ENCODE data around the gene DCAF7.

Gene DCAF7

GRCh38 chr17:63587770-63588169 is 37.5 kb downstream of the DCAF7 start:
- TF ChIP-seq CTCF (IDR thresholded peaks at IDR 0.05; ENCODE audit: control insufficient read depth, extremely low read depth, insufficient read depth) = no peak
- DNase-seq (ENCODE audit: low read depth) = no peak
- H3K4me3 ChIP-seq (ENCODE audit: low read depth, low read length) = no peak overlapping the region

- TF ChIP-seq CTCF (IDR thresholded peaks at IDR 0.05; ENCODE audit: control insufficient read depth, extremely low read depth, insufficient read depth) = no peak
- H3K4me3 ChIP-seq (ENCODE audit: low read depth, low read length) = no peak overlapping the region
- DNase-seq (ENCODE audit: low read depth) = no peak
These were observed 38.5 kb downstream of the DCAF7 start for GRCh38 chr17:63588797-63589196.

DNA sequence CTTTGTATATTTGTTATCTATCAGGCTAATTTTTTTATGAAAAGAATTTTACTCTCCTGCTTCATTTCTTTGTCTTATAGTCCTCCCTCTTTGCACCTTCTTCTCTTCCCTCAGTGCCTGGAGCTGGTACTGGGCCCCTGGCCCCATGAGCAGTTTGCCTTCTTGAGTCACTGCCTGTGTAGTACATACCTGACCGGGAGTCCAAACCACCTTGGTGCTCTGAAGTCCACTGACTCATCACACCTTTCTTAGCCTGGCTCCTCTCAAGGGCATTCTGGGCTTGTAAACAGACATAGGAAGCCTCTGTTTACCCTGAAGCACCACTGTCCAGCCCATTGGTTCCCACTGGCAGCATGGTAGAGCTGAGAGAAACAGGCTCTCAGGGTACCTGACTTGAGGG is 39.4 kb downstream of the DCAF7 start:
- TF ChIP-seq CTCF (IDR thresholded peaks at IDR 0.05; ENCODE audit: control insufficient read depth, extremely low read depth, insufficient read depth) = no peak
- H3K4me3 ChIP-seq (ENCODE audit: low read depth, low read length) = no peak overlapping the region
- DNase-seq (ENCODE audit: low read depth) = no peak

GRCh38 chr17:63592797-63593196 is 42.5 kb downstream of the DCAF7 start:
- no peak overlapping the region for H3K4me3 ChIP-seq (ENCODE audit: low read depth, low read length)
- DNase-seq (ENCODE audit: low read depth) = no peak
- TF ChIP-seq CTCF (IDR thresholded peaks at IDR 0.05; ENCODE audit: control insufficient read depth, extremely low read depth, insufficient read depth) = no peak

- TF ChIP-seq CTCF (IDR thresholded peaks at IDR 0.05; ENCODE audit: control insufficient read depth, extremely low read depth, insufficient read depth) = no peak
- DNase-seq (ENCODE audit: low read depth) = no peak
These were observed 44.9 kb downstream of the DCAF7 start for GRCh38 chr17:63595132-63595531.

GRCh38 chr17:63596856-63597586 is 46.7 kb downstream of the DCAF7 start:
- no peak for TF ChIP-seq CTCF (IDR thresholded peaks at IDR 0.05; ENCODE audit: control insufficient read depth, extremely low read depth, insufficient read depth)
- no peak overlapping the region for H3K4me3 ChIP-seq (ENCODE audit: low read depth, low read length)
- DNase-seq (ENCODE audit: low read depth) = no peak

More at GRCh38 chr17:63595132-63595531, 44.9 kb downstream of the DCAF7 start:
- no peak overlapping the region for H3K4me3 ChIP-seq (ENCODE audit: low read depth, low read length)

DNA sequence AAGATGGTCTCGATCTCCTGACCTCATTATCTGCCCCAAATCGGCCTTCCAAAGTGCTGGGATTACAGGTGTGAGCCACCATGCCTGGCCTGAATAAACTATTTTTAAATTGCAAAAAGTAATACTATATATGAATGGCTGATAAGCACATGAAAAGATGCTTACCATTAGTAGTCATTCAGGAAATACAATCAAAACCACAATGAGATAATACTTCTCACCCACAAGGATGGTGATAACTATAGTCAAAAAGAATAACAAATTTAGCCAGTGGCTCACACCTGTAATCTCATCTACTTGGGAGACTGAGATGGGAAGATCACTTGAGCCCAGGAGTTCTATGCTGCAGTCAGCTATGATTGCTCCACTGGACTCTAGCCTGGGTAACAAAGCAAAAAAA is 48.0 kb downstream of the DCAF7 start:
- no peak for DNase-seq (ENCODE audit: low read depth)
- H3K4me3 ChIP-seq (ENCODE audit: low read depth, low read length) = no peak overlapping the region
- no peak for TF ChIP-seq CTCF (IDR thresholded peaks at IDR 0.05; ENCODE audit: control insufficient read depth, extremely low read depth, insufficient read depth)
